Measurements from ENCODE around the gene PIGM.

The PIGM gene

GRCh38 chr1:160032165-160032820, 503 bp upstream of the PIGM start:
- H4K91ac ChIP-seq (ENCODE audit: low read depth, low read length): peak overlapping the region; percentile 58
- H2BK5ac ChIP-seq (ENCODE audit: low read depth, low read length, poor library complexity): no peak overlapping the region
- peak overlapping the region; percentile 54 for H3K14ac ChIP-seq (ENCODE audit: low read length)
- no peaks in the 10 kb centered on the region for H3K79me2 ChIP-seq (ENCODE audit: control insufficient read depth, insufficient read depth, low read length, poor library complexity)
- H3K9ac ChIP-seq (ENCODE audit: low read length): peak overlapping the region; percentile 21
- peaks cover 4% of the 10 kb centered on the region for H3K79me1 ChIP-seq (ENCODE audit: low read length)
- peak overlapping the region; percentile 84 for H4K8ac ChIP-seq (ENCODE audit: low read depth, low read length)
- no peak overlapping the region for H2BK120ac ChIP-seq (ENCODE audit: insufficient read depth, low read length, poor library complexity)
- H3K27ac ChIP-seq (ENCODE audit: low read depth, low read length): no peak overlapping the region
- DNase-seq: peak in 1 of 2 donors; percentile 4
- no peak overlapping the region for H3K18ac ChIP-seq (ENCODE audit: low read length)
- peaks cover 0 to 10% of the 10 kb centered on the region in 2 experiments for H3K4me1 ChIP-seq (ENCODE audit: control insufficient read depth in 1 of 2, insufficient read depth in 2 of 2, low read length in 2 of 2)
- H4K12ac ChIP-seq (ENCODE audit: low read depth, low read length): peak overlapping the region; percentile 58
- H3K36me3 ChIP-seq (ENCODE audit: control insufficient read depth in 1 of 2, insufficient read depth in 2 of 2, low read length in 2 of 2): no peaks in the 10 kb centered on the region
- peak overlapping the region; percentile 78 for H2AFZ ChIP-seq (ENCODE audit: insufficient read depth, low read length, poor library complexity)
- H2BK12ac ChIP-seq (ENCODE audit: low read length): no peak overlapping the region
- peak overlapping the region; percentile 78 for H3K4me3 ChIP-seq (ENCODE audit: low read depth, low read length)
- no peaks in the 10 kb centered on the region for H3K27me3 ChIP-seq (ENCODE audit: insufficient read depth, low read length)
- H3K23ac ChIP-seq (ENCODE audit: low read length): no peak overlapping the region
- peak overlapping the region; percentile 67 for H3K4me2 ChIP-seq (ENCODE audit: low read length)
- no peak overlapping the region for H2AK5ac ChIP-seq (ENCODE audit: low read length)
- no peak overlapping the region for H3K4ac ChIP-seq (ENCODE audit: low read depth, low read length)
- H3K9me3 ChIP-seq (ENCODE audit: insufficient read depth, low read depth, low read length): no peaks in the 10 kb centered on the region
- WGBS (ENCODE audit: extremely low coverage, insufficient coverage, insufficient read length): no CpG with 5 or more reads among the region's 18 CpGs

- Histone ChIP-seq H3K14ac (ENCODE audit: low read length) (no peak overlapping the region), H3K4ac (ENCODE audit: low read depth, low read length) (no peak overlapping the region), H3K4me3 (ENCODE audit: low read depth, low read length) (peak overlapping the region; percentile 85), H3K4me1 (ENCODE audit: control insufficient read depth in 1 of 2, insufficient read depth in 2 of 2, low read length in 2 of 2) (peaks cover 0 to 10% of the 10 kb centered on the region in 2 experiments), H3K18ac (ENCODE audit: low read length) (no peak overlapping the region), H3K36me3 (ENCODE audit: control insufficient read depth in 1 of 2, insufficient read depth in 2 of 2, low read length in 2 of 2) (no peaks in the 10 kb centered on the region), H4K91ac (ENCODE audit: low read depth, low read length) (no peak overlapping the region), H3K79me1 (ENCODE audit: low read length) (peaks cover 4% of the 10 kb centered on the region), H2AK5ac (ENCODE audit: low read length) (no peak overlapping the region), H4K12ac (ENCODE audit: low read depth, low read length) (no peak overlapping the region), H3K23ac (ENCODE audit: low read length) (no peak overlapping the region), H2BK5ac (ENCODE audit: low read depth, low read length, poor library complexity) (no peak overlapping the region), H4K8ac (ENCODE audit: low read depth, low read length) (peak overlapping the region; percentile 50), H3K27ac (ENCODE audit: low read depth, low read length) (no peak overlapping the region), H3K27me3 (ENCODE audit: insufficient read depth, low read length) (no peaks in the 10 kb centered on the region), H3K9me3 (ENCODE audit: insufficient read depth, low read depth, low read length) (no peaks in the 10 kb centered on the region), H3K79me2 (ENCODE audit: control insufficient read depth, insufficient read depth, low read length, poor library complexity) (no peaks in the 10 kb centered on the region), H3K9ac (ENCODE audit: low read length) (peak overlapping the region; percentile 57), H2BK12ac (ENCODE audit: low read length) (no peak overlapping the region), H2BK120ac (ENCODE audit: insufficient read depth, low read length, poor library complexity) (no peak overlapping the region), H3K4me2 (ENCODE audit: low read length) (peak overlapping the region; percentile 94), H2AFZ (ENCODE audit: insufficient read depth, low read length, poor library complexity) (peak overlapping the region; percentile 71)
- peak in 1 of 2 donors; percentile 27 for DNase-seq
- WGBS (ENCODE audit: extremely low coverage, insufficient coverage, insufficient read length): no CpG with 5 or more reads among the region's 23 CpGs
Measured at GRCh38 chr1:160030657-160031364, 979 bp downstream of the PIGM start.

GRCh38 chr1:160028426-160028825, 3.4 kb downstream of the PIGM start:
- H3K27ac ChIP-seq (ENCODE audit: low read depth, low read length): no peak overlapping the region
- no peak overlapping the region for H3K4me2 ChIP-seq (ENCODE audit: low read length)
- no peak overlapping the region for H2BK120ac ChIP-seq (ENCODE audit: insufficient read depth, low read length, poor library complexity)

GRCh38 chr1:160025314-160025713, 6.5 kb downstream of the PIGM start:
- H2AK5ac ChIP-seq (ENCODE audit: low read length): no peak overlapping the region
- no peak overlapping the region for H3K23ac ChIP-seq (ENCODE audit: low read length)
- no peak overlapping the region for H3K4ac ChIP-seq (ENCODE audit: low read depth, low read length)
- H3K4me3 ChIP-seq (ENCODE audit: low read depth, low read length): no peak overlapping the region
- no peak overlapping the region for H4K91ac ChIP-seq (ENCODE audit: low read depth, low read length)
- no peak overlapping the region for H3K4me2 ChIP-seq (ENCODE audit: low read length)
- no peaks in the 10 kb centered on the region for H3K4me1 ChIP-seq (ENCODE audit: control insufficient read depth in 1 of 2, insufficient read depth in 2 of 2, low read length in 2 of 2)
- no peak overlapping the region for H3K18ac ChIP-seq (ENCODE audit: low read length)
- H3K14ac ChIP-seq (ENCODE audit: low read length): no peak overlapping the region
- no peak for DNase-seq
- H3K9ac ChIP-seq (ENCODE audit: low read length): no peak overlapping the region
- H3K79me2 ChIP-seq (ENCODE audit: control insufficient read depth, insufficient read depth, low read length, poor library complexity): no peaks in the 10 kb centered on the region
- no peaks in the 10 kb centered on the region for H3K79me1 ChIP-seq (ENCODE audit: low read length)
- no peak overlapping the region for H4K12ac ChIP-seq (ENCODE audit: low read depth, low read length)
- no peaks in the 10 kb centered on the region for H3K36me3 ChIP-seq (ENCODE audit: control insufficient read depth in 1 of 2, insufficient read depth in 2 of 2, low read length in 2 of 2)
- H3K27me3 ChIP-seq (ENCODE audit: insufficient read depth, low read length): no peaks in the 10 kb centered on the region
- no peak overlapping the region for H4K8ac ChIP-seq (ENCODE audit: low read depth, low read length)
- H3K27ac ChIP-seq (ENCODE audit: low read depth, low read length): no peak overlapping the region
- H3K9me3 ChIP-seq (ENCODE audit: insufficient read depth, low read depth, low read length): no peaks in the 10 kb centered on the region
- H2BK12ac ChIP-seq (ENCODE audit: low read length): no peak overlapping the region
- H2BK5ac ChIP-seq (ENCODE audit: low read depth, low read length, poor library complexity): no peak overlapping the region
- no CpG with 5 or more reads among the region's 1 CpG for WGBS (ENCODE audit: extremely low coverage, insufficient coverage, insufficient read length)
- H2BK120ac ChIP-seq (ENCODE audit: insufficient read depth, low read length, poor library complexity): no peak overlapping the region
- no peak overlapping the region for H2AFZ ChIP-seq (ENCODE audit: insufficient read depth, low read length, poor library complexity)

More at GRCh38 chr1:160028426-160028825, 3.4 kb downstream of the PIGM start:
- Histone ChIP-seq H3K23ac (ENCODE audit: low read length) (no peak overlapping the region), H3K79me1 (ENCODE audit: low read length) (peaks cover 4% of the 10 kb centered on the region), H3K18ac (ENCODE audit: low read length) (no peak overlapping the region), H3K9ac (ENCODE audit: low read length) (no peak overlapping the region), H3K79me2 (ENCODE audit: control insufficient read depth, insufficient read depth, low read length, poor library complexity) (no peaks in the 10 kb centered on the region), H4K12ac (ENCODE audit: low read depth, low read length) (no peak overlapping the region), H3K4me3 (ENCODE audit: low read depth, low read length) (no peak overlapping the region), H3K14ac (ENCODE audit: low read length) (no peak overlapping the region), H3K4ac (ENCODE audit: low read depth, low read length) (no peak overlapping the region), H2AK5ac (ENCODE audit: low read length) (no peak overlapping the region), H2AFZ (ENCODE audit: insufficient read depth, low read length, poor library complexity) (no peak overlapping the region), H3K4me1 (ENCODE audit: control insufficient read depth in 1 of 2, insufficient read depth in 2 of 2, low read length in 2 of 2) (peaks cover 0 to 10% of the 10 kb centered on the region in 2 experiments), H3K27me3 (ENCODE audit: insufficient read depth, low read length) (no peaks in the 10 kb centered on the region), H3K9me3 (ENCODE audit: insufficient read depth, low read depth, low read length) (no peaks in the 10 kb centered on the region), H2BK12ac (ENCODE audit: low read length) (no peak overlapping the region), H2BK5ac (ENCODE audit: low read depth, low read length, poor library complexity) (no peak overlapping the region), H4K91ac (ENCODE audit: low read depth, low read length) (no peak overlapping the region), H3K36me3 (ENCODE audit: control insufficient read depth in 1 of 2, insufficient read depth in 2 of 2, low read length in 2 of 2) (no peaks in the 10 kb centered on the region), H4K8ac (ENCODE audit: low read depth, low read length) (no peak overlapping the region)
- DNase-seq: no peak

All from trophoblast cell (in vitro differentiated cells and primary cell).